Measurements from ENCODE around the gene IQSEC3.
"Not testable (repeated sequence)": the region's sequence is repeated elsewhere in the genome, so short reads cannot be mapped to it uniquely, and the experiment has no call there.

Gene IQSEC3

DNA sequence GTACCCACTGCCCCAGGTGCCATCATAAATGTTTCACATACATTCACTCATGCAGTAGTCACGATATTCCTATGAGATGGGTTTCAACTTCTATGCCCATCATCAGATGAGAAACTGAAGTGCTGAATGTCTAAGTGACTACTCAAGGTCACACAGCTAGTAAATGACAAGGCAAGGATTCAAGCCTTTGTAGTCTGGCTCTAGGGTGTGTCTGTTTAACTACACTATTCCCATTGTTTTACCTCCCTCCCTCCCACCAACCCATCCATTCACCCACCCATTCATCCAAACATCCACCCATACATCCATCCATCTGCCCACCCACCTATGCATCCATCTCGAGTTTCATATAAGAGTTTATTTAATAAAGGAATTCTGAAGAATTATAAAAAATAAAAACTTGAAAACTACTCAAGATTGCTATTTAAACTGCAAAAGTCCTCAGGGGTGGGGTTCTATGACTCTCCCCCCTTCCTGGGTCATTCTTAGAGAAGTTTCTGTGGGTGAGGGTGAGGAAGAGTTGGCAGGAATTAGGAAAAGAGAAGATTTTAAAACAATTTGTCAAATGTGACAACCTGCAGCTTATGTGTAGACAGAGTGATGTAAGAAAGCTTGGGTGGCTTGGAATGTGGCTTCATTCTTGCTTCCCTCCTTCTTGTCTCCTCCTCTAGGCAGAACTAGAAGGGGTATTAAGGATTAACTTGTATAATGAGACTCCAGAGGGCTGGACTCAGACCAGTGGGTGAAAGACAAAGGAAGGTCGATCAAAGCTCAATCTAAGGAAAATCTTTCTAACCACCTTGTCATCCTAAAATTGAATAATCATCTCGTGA is 13.4 kb upstream of the IQSEC3 start:
- DNase-seq, result not testable (repeated sequence)

DNA sequence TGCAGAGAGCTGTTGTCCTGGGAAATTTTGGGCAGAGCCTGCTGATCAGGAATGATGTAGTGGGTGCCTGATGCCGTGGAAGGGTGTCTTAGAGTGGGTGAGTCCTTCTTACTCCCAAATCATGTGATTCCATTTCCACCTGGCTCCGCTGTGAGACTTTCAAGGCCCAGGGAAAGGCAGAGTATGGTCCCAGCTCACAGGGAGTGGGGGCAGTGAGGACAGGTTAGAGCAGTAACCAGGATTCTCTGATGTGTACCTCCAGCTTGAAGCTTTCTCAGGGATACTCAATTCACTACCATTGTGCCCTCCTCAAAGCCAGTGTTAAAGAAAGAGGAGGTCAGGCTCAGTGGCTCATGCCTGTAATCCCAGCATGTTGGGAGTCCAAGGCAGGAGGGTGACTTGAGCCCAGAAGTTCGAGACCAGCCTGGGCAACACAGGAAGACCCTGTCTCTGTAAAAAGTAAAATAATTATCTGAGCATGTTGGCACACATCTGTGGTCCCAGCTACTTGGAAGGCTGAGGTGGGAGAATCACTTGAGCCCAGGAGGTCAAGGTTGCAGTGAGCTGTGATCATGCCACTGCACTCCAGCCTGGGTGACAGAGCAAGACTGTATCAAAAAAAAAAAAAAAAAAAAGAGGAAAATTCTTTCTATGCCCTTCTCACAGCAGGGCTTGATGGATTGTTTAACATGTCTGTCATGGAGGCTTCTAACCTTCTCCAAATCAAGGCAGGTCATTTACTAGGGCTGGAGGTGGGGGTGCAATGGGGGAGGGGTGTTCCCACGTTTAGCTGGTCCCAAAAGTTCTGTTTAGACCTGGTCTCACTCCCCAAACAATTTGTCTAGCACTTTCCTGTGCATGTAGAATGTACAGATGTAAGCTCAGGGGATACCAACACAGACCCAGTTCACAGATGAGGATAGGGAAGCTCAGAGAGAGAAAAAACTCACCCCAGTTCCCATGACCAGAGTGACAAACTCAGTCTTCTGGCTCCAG is 12.5 kb upstream of the IQSEC3 start:
- DNase-seq, result no peak

DNA sequence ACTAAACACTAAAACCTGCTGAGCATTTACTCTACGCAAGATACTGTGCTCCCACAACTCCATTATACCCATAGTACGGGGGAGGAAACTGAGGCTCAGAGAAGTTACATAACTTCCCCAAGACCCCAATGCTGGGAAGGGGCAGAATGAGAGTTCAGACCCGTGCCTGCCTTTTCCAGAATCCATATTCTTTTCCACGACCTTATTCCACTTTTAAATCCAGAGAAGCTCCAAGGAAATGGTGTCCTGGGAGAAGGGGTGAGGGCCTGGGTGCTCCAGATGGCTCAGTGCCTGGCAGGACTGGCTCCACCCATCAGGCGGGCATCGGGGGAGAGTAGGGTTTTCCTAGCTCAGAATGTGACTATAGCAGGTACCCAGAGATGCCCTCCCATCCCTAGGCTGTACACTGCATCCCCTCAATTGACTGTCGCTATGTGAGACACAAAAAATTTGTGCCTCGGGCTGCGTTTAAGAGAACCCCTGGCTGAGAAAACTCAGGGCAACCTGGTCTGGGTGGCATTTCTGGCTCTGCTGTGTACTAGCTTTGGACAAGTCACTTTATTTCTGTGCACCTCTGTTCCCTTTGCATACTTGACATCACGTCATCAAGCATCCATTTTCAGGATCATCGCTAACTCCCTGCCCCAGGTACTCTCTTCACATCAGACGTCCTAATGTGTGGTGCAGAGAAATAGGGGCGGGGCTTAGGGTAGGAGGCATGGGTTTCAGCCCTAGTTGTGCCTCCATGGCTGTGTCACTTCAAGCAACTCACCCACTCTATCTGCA is 11.6 kb upstream of the IQSEC3 start:
- no peak for DNase-seq

DNA sequence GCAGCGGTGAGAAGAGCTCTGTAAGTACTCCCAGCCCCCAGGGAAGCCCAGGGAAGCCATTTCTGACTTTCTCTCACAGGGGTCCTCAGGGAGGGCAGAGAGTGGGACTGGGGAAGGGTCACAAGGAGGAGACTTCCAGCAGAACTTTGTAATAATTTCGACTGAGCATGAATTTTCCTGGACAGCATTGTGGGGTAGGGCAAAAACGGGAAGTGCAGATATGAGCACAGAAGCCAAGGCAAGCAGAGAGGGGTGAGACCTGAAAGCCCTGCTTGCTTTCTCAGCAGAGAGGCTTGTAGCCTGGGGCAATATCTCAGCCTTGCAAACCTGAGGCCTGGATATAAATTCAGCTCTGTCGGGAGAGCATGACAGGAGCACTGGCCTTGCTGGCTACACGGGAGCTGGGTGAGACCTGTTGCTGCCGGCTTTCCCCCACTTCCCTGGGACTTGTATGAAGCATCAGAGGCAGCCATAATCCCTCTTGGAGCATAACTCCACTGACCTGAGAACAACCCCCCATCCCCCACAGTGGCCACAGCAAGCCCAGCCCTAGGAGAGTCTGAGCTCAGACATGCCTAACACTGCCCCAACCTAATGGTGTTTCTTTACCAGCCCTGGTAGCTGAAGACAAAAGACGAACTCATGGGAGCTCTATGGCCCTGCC is 9.8 kb upstream of the IQSEC3 start:
- no peak for DNase-seq

DNA sequence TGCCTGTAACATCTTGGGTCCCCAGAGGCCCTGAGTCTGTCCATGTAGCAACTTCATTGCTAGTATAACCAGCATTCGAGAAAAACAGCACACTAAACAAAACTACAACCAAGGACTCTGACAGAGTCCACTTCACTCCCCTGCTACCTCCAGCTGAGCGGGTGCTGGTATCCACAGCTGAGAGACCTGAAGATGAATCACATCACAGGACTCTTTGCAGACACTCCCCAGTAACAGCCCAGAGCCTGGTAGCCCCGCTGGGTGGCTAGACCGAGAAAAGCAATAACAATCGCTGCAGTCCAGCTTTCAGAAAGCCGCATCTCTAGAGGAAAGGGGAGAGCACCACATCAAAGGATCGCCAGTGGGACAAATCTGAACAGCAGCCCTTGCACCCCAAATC is 9.0 kb upstream of the IQSEC3 start:
- DNase-seq, result no peak

DNA sequence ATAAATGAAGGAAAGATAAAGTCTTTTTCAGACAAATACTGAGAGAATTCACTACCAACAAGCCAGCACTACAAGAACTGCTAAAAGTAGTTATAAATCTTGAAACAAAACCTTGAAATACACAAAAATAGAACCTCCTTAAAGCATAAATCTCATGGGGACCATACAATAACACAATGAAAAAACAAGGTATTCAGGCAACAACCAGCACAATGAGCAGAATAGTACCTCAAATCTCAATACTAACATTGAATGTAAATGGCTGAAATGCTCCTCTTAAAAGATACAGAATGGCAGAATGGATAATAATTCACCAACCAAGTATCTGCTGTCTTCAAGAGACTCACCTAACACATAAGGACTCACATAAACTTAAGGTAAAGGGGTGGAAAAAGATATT is 7.7 kb upstream of the IQSEC3 start:
- DNase-seq, result no peak

DNA sequence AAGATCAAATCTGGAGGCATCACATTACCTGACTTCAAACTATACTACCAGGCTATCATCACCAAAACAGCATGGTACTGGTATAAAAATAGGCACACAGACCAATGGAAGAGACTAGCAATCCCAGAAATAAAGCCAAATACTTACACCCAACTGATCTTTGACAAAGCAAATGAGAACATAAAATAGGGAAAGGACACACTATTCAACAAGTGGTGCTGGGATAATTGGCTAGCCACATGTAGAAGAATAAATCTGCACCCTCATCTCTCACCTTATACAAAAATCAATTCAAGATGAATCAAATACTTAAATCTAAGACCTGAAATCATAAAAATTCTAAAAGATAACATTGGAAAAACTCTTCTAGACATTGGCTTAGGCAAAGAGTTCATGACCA is 4.7 kb upstream of the IQSEC3 start:
- DNase-seq, result not testable (repeated sequence)

DNA sequence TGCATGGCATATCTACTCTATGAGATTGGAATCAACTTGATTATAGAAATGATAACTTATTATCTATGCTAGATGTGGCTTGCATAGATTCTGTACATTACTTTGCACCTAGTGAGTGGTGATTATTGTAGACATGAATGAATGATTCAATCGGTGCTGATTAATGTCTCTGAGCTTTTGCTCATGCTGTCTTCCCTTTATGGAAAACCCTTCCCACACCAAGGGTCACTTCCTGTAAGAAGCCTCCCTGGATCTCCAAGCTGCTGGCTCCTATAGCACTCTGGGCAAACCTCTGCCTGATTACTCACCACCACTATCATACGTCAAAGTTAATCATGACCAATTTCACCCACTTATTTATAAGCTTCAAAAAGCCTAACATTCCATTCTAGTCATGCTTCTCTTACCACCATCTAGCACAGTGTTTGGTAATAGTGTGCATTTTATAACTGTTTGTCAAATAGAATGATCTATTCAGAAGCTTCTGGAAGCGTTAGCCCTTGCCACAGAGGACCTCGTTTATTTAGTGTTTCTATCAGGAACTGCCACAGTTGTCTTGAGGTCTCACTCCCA is 990 bp upstream of the IQSEC3 start:
- not testable (repeated sequence) for DNase-seq

DNA sequence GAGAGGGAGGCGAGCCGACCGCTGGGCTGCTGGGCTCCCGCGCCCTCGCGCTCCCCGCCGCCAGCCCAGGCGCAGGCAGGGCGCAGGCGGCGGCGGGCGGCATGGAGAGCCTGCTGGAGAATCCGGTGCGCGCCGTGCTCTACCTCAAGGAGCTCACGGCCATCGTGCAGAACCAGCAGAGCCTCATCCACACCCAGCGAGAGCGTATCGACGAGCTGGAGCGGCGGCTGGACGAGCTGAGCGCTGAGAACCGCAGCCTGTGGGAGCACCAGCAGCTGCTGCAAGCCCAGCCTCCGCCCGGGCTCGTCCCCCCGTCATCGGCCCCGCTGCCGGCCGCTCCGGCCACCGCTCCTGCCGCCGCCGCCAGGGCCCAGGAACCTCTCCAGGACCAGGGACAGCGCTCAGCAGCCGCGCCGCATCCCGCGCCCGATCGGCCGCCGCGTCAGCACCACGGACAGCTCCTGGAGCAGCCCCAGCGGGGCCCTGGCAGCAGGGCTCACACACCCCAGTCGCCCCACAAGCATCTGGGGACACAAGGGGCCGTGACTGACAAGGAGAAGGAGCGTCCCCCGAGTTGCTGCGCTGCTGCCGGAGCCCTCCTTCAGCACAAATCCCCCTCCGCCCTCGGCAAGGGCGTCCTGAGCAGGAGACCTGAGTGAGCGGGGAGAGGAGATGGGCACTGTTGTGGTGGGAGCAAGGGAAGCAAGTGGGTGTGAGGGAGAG is 376 bp downstream of the IQSEC3 start:
- not testable (repeated sequence) for DNase-seq

DNA sequence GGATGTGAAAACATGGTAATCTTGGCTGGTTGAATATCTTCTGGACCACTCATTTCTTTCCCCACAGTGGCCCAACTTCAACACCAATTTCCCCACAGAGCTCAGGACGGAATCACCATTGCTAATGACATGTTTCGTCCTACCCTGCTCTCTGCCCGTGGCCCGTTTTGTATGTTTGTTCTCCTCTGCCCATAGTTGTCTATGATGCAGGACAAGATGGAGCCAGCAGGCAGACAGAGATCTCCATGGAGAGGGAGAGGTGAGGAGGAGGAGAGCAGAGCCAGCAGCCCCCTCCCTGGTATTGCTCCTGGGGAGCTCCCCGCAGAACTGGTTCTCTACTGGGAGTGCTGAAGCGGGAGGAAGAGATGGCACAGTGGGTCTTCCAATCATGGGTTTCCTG is 3.1 kb downstream of the IQSEC3 start:
- DNase-seq, result not testable (repeated sequence)

DNA sequence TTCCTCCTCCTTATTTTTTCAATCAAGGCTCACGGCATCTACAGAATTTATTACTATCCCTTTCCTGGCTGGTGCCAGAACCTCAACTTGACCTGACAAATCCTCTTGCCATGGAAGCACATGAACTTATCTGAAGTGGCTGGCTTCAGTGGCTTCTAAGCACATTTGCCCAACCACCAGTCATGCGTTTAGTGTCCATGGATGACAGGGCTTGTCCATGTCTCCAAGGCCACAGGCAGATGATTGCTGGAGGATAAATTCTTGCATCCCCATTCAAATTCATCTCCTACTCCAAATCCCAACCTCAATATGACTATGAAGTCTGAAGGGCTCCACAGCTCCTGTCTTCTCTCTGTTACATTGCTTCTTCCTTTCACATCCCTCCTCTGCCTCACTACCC is 4.0 kb downstream of the IQSEC3 start:
- not testable (repeated sequence) for DNase-seq

DNA sequence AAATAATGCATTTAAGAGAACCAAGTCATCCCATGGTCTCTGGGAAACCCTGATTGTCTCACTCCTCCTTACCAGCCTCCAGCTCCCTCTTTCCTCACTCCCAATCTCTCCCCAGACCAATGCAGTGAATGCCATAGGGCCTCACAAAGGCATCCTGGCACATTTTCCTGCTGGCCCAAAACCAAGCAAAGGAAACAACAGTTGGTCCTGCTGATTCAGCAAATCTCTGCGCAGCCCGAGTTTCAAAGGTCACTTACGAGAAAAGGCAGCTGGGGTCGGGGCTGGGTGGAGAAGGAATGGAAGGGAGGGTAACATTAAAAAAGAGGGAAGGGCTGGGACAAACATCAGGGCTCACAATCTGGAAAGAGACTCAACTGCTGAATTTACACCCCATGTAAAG is 5.5 kb downstream of the IQSEC3 start:
- DNase-seq, result not testable (repeated sequence)

DNA sequence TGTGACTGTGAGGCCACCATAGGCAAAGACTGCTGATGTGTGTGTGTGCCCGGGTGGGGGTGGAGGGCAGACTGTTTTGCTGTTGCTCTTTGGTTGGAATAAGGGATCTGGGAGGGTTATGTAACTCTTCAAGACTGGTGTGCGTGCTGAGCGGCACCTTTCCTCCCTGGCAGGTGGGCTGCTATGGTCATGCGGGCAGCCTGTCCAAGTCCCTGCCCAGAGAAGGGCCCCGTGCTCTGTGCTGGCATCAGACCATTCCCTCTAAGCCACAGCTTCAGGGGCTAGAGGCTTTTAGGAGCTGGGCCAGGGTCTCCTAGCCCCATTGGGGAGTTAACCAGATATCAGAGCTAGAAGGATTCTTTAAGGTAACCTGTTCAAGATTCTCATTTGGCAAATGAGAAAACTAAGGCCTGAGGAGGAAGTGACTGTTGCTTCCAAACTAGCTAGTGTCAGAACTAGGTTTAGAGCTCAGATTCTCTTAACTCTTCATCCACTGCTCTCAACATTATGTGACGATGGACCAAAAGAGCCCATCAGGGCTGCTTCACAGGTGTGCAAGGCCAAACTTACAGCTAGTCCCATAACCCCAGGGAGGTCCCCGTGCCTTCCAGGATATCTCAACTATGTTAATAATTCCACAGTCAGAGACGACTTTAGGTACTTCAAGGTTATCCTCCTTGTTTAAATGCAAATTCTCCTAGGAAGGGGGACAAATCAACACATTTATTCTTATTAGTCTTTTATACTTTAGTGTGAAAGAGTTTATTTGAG is 8.0 kb downstream of the IQSEC3 start:
- not testable (repeated sequence) for DNase-seq

DNA sequence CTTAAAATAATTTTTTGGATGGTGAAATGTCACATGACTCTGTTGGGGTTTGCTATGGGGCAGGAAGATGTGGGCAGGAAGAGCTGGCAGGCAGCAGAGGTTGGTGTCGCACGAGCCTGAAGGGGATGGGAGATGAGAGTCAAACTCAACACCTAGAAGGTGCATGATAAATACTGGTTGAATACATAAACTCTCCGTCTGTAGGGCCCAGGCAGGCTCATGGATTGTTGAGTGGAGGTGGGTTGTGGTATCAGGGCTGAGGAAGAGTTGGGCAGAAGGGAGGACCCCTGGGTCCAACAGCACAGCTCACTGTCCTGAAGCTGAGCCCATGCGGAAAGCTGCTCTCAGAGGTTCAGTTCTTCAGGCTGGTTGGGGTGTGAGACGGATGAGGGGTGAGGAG is 9.0 kb downstream of the IQSEC3 start:
- not testable (repeated sequence) for DNase-seq

DNA sequence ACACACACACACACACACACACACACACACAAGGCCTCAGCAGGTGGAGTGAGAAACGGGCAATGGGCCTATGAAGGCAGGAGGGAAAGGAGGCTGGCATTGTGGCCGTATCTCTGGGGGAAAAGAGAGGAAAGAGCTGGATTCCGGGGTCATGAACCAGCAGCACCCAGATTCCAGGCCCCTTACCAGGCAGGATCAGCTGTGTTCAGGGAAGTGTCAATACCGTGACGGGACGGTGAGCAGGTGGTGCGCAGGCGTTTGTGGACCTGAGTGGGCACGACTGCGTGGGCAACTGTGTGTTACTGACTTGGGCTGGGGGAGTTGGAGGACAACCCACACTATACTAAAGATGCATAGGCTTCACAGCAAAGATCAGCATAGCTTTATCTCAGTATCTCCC is 9.5 kb downstream of the IQSEC3 start:
- not testable (repeated sequence) for DNase-seq

DNA sequence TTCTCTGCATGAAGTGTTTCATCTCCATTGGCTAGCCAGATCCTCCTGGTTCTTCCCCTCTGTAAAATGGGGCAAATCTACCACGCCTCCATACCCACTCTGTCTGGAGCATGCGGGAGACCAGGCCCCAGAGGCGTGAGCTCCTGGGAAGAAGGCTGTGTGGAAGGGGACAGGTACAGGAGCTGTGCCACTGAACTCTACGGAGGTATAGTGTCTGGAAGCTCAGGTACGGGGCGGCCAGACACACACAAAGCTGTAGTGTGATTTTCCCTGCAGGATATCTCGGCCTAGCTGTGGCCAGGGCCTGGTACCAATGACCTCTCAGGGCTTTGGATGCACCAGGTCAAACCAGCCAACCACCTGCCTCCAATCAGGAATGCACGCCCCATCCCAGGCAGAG is 10.0 kb downstream of the IQSEC3 start:
- not testable (repeated sequence) for DNase-seq

DNA sequence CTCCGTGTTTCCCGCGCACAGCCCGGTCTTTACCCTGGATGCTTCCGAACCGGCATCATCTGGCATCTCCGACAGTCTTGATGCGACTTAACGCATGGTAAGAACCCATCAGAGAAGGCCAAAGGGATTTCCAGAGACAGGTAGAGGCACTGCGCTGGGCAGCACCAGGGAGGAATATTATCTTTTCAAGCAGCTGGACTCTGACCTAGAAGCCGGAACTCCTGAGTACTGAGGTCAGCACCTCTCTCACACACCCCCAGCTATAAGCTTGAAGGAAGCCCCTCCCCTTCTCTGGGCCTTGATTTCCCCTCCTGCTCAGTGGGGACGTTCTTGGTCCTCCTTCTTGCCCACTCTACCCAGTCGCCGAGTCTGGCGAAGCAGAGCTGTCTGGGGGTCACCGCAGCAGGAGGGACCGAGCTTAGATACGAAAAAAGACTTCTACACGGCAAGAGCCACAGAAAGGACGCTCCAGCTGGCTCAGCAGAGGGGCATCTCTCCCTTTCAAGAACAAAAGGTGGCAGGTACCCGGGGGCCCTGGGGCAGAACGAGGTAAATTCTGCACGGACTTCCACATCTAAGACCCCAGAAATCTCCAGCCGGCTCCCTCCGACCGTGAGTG is 10.6 kb downstream of the IQSEC3 start:
- DNase-seq, result not testable (repeated sequence)

DNA sequence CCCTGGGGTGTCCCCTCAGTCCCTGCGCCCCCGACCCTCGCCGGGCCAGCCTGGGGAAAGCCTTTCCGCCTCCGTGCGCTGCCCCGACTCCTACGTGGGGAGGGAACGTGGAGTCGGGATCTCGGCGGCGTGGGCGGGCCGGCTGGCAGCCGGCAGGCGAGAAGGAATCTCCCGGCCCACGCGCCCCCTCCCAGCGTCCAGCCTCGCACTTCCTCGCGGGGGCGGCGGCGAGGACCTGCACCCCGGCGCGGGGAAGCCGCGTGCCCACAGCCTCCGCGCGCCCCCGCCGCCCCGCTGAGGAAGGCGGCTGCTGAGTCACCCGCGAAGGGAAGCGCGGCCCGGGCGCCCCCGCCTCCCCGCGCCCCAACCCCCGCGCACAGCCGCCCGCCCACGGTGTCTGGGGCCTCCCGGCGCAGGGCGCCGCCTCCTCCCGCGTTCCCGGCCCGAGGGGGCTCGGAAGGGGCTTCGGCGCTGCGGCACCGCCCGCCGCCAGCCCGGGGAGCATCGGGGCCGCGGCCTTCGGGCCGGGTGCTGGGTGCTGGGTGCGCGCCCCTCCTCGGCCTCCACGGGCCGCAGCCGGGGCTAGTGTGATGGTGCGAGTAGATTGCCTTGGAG is 11.3 kb downstream of the IQSEC3 start:
- DNase-seq, result not testable (repeated sequence)

DNA sequence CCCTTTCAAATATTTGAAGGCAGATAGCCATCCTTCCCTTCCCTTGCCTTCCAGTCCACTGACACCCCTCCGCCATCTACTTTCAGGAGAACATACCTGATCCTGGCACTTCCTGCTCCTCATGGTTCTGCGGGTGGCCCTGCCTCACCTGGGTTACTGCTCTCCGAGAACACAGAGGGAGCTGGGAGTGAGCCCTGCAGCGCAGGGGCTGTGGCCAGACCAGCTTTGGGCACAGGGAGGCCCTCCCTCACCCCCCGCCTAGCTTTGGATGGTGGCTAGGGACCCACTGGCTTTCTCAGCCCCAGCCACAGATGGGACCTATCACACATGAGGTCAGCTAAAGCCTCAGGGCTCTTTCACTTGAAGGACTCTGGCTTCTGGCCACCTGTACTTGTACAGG is 12.4 kb downstream of the IQSEC3 start:
- DNase-seq, result no peak

Measured in AML-193 (cell line).